CD4-positive, alpha-beta memory T cell (primary cell): ENCODE data around the gene SNN. TPM values are rescaled to one million over a fixed set of nuclear protein-coding genes. Genes with fewer than 3 reads are reported as not detected.

ENCODE experiments used
- CTCF ChIA-PET: fragments of 350-600 bp; sonication (Branson Sonifier 250); formaldehyde crosslinking; loops from one replicate; lab custom pipeline; 2021; ENCODE audit warnings: inconsistent platforms; ENCODE audit not compliant: partially characterized antibody; lab: Charles Lee
- POLR2A ChIA-PET: fragments of 350-600 bp; sonication (Branson Sonifier 250); formaldehyde crosslinking; loops from one replicate; lab custom pipeline; 2021; ENCODE audit not compliant: partially characterized antibody; lab: Charles Lee
- DNase-seq, 5 donors: peaks; one replicate each; pipeline versions ENCODE4 v3.0.0 to v3.0.0-alpha.2; 2020 to 2022; ENCODE audit warnings: mixed read lengths in 1 of 5
- H3K27ac ChIP-seq: one replicate; pipeline ENCODE4 v1.7.0; 2013; ENCODE audit warnings: low read depth, low read length
- H3K27me3 ChIP-seq: 2 replicates; pipeline ENCODE4 v1.7.0; 2013; ENCODE audit warnings: mild to moderate bottlenecking, low read length, moderate library complexity; ENCODE audit not compliant: insufficient read depth
- H3K36me3 ChIP-seq: 2 replicates; pipeline ENCODE4 v1.7.0; 2013; ENCODE audit warnings: mild to moderate bottlenecking, low read length, moderate library complexity; ENCODE audit not compliant: insufficient read depth
- H3K4me1 ChIP-seq: 2 replicates; pipeline ENCODE4 v1.7.0; 2013; ENCODE audit warnings: mild to moderate bottlenecking, low read length, moderate library complexity; ENCODE audit not compliant: insufficient read depth
- H3K4me3 ChIP-seq, 2 donors: one replicate each; pipeline ENCODE4 v1.7.0; 2013; ENCODE audit warnings: low read length in 2 of 2, mild to moderate bottlenecking in 1 of 2
- H3K9me3 ChIP-seq, 2 donors: one replicate each; pipeline ENCODE4 v1.7.0; 2013; ENCODE audit warnings: low read length in 2 of 2, control low read depth in 1 of 2; ENCODE audit not compliant: control insufficient read depth in 1 of 2
- H3K27ac Mint-ChIP-seq, 7 donors: one replicate each; pipeline ENCODE4 v1.8.0; 2020 to 2021; ENCODE audit warnings: mixed read lengths in 7 of 7, mild to moderate bottlenecking in 6 of 7, inconsistent platforms in 3 of 7, moderate library complexity in 3 of 7
- H3K27me3 Mint-ChIP-seq, 2 donors: one replicate each; pipeline ENCODE4 v1.8.0; 2020 to 2021; ENCODE audit warnings: mixed read lengths in 2 of 2
- H3K36me3 Mint-ChIP-seq, 2 donors: one replicate each; pipeline ENCODE4 v1.8.0; 2020 to 2021; ENCODE audit warnings: mixed read lengths in 2 of 2, inconsistent platforms in 1 of 2, mild to moderate bottlenecking in 1 of 2
- H3K4me1 Mint-ChIP-seq, 4 donors: one replicate each; pipeline ENCODE4 v1.8.0; 2020 to 2021; ENCODE audit warnings: mixed read lengths in 4 of 4, mild to moderate bottlenecking in 1 of 4
- H3K4me3 Mint-ChIP-seq, 8 donors: one replicate each; pipeline ENCODE4 v1.8.0; 2020 to 2021; ENCODE audit warnings: mixed read lengths in 8 of 8, mild to moderate bottlenecking in 7 of 8, moderate library complexity in 6 of 8, inconsistent platforms in 3 of 8
- H3K9me3 Mint-ChIP-seq, 8 donors: one replicate each; pipeline ENCODE4 v1.8.0; 2020 to 2021; ENCODE audit warnings: mixed read lengths in 8 of 8, mild to moderate bottlenecking in 5 of 8, inconsistent platforms in 3 of 8, moderate library complexity in 1 of 8
- intact Hi-C: fragments of 100-400 bp; cut with micrococcal nuclease; formaldehyde crosslinking; loops from one replicate; pipeline ENCODE4 v1.15.1; 2023
- polyA plus RNA-seq, 2 donors: library from polyadenylated mRNA; unstranded; fragments of 300-500 nt; fragmentation: Illumina TruSeq; gene quantifications; one replicate each; pipeline ENCODE4 v1.2.3, GENCODE V29; 2021
- total RNA-seq, 2 experiments: library from RNA; stranded (reverse); gene quantifications; one replicate each; pipeline ENCODE4 v1.2.3, GENCODE V29; 2021

Gene SNN
- total and polyA plus RNA-seq, 4 experiments from 2014 or later, result 16.1 to 20.4 (median 18.0) TPM

DNA sequence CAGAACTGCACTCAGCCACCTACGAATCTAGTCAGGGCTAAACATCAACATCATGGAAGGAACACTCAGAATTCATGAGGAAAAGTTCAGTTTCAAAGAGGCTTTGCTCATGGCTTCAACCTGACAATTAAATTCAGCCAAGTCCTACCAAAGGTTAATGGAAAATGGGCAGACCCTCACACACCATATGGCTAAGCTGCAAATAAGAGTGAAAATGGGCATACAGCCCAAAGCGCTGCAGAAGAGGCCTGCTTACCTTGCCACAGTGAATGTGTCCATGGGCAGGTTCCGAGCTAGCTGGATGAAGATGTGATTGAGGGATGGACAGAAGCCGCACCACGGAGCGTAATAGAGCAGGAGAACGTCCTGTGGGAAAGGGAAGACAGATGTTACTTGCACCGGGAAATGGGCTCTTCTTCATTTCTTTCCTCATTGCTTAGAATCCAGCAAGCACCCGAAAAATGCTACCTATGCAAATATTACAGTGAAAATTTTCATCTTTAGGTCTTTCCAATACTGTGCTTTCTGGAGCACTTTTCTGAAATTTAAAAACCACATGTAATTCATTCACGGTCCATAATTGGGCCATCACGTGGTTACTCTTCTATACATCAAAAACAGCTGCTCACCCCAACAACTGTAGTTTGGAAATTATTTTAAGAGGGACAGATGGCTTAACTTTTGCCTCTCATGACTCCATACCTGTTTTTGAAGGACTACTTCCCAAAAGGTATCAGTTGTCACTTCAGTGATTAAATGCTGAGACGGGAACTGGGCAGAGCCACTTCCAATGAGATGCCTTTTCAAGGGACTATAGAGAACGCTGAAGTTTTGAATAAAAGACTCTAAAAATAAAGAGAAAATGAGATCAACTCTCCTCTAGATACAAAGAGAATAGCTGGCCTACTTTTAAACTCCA, 19.6 kb downstream of the SNN start:
- peaks cover 62% of the 10 kb centered on the region for H3K36me3 ChIP-seq
- peak overlapping the region in 6 of 7 donors; percentile 15 to 80 (median 58) for H3K27ac Mint-ChIP-seq
- no peak overlapping the region for H3K27ac ChIP-seq
- H3K9me3 ChIP-seq, result no peaks in the 10 kb centered on the region
- ChIA-PET CTCF (interaction anchor here (0.7 to 2.1 kb wide), 3 partner anchors 7 to 156 kb away, joined by 3 to 10 read pairs (median 10); no protein-coding TSS in a partner anchor), POLR2A (no interaction called here)
- intact Hi-C loops, result no loop called here
- peaks cover 16% of the 10 kb centered on the region for H3K4me1 ChIP-seq
- peaks cover 11 to 59% (median 22%) of the 10 kb centered on the region in 4 donors for H3K4me1 Mint-ChIP-seq
- no peak for DNase-seq
- no peaks in the 10 kb centered on the region for H3K9me3 Mint-ChIP-seq
- H3K36me3 Mint-ChIP-seq, result peaks cover 52 to 91% of the 10 kb centered on the region in 2 donors
- H3K27me3 ChIP-seq, result no peaks in the 10 kb centered on the region
- H3K27me3 Mint-ChIP-seq, result no peaks in the 10 kb centered on the region
- peak overlapping the region in 1 of 8 donors; percentile 29 for H3K4me3 Mint-ChIP-seq
- no peak overlapping the region for H3K4me3 ChIP-seq

DNA sequence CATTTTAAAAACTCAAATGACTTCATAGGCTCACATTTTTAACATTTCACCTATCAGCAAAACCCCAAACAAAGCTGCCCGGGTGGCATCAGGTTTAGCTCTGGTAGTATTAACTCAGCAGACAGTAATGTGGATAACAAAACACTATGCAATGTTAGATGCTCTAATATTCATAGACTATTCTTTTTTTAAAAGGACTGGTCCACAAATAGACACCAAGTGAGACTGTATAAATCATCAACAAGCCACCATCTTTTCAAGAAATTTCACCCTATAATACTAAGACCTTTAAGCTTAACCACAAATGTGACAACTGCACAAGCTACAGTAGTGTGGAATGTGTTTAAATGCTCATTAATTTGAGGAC, 20.2 kb downstream of the SNN start:
- Mint-ChIP-seq H3K4me1 (peaks cover 11 to 53% (median 18%) of the 10 kb centered on the region in 4 donors), H3K4me3 (no peak overlapping the region), H3K27ac (peak overlapping the region in 5 of 7 donors; percentile 19 to 81 (median 42)), H3K36me3 (peaks cover 52 to 89% of the 10 kb centered on the region in 2 donors), H3K9me3 (no peaks in the 10 kb centered on the region), H3K27me3 (no peaks in the 10 kb centered on the region)
- Histone ChIP-seq H3K36me3 (peaks cover 57% of the 10 kb centered on the region), H3K9me3 (no peaks in the 10 kb centered on the region), H3K27me3 (no peaks in the 10 kb centered on the region), H3K4me1 (peaks cover 13% of the 10 kb centered on the region), H3K4me3 (no peak overlapping the region), H3K27ac (no peak overlapping the region)
- ChIA-PET CTCF (interaction anchor here (0.6 to 3.0 kb wide), 7 partner anchors 8 to 826 kb away, joined by 3 to 12 read pairs (median 3); no protein-coding TSS in a partner anchor), POLR2A (no interaction called here)
- intact Hi-C loops, result no loop called here
- DNase-seq, result no peak

DNA sequence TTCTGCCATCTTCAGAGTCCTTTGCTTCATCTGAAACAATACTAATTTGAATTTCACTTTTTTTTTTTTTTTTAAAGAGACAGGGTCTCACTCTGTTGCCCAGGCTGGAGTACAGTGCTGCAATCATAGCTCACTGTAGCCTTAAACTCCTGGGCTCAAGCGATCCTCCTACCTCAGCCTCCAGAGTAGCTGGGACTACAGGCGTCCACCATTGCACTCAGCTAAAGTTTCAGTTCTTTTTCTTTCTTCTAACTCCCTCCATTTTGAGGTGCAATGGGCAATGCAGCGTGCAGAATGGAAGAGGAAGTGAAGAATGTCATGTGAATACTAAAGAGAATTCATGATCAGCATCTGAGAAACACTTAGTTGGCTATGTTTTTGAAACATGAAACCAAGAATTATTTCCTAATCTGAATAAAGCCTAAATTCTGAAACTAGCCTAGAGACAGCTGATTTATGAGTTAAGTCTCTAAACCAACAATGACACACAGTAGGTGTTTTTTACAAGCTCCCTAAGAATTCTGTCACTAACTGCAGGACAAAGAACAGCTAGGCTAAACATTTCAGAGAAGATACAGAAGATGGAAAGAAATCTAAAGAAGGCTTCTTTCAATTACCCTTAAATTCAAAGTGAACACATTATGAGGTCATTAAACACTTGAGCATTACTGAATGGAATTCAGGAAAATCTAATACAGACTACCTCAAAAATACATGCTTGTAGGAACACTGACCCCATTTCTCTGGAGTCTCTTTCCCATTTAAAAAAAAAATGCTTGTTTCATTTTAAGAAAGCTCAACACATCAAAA, 21.0 kb downstream of the SNN start:
- Histone ChIP-seq H3K27ac (no peak overlapping the region), H3K4me3 (no peak overlapping the region), H3K4me1 (peaks cover 13% of the 10 kb centered on the region), H3K27me3 (no peaks in the 10 kb centered on the region), H3K36me3 (peaks cover 51% of the 10 kb centered on the region), H3K9me3 (no peaks in the 10 kb centered on the region)
- H3K4me3 Mint-ChIP-seq, result peak overlapping the region in 1 of 8 donors; percentile 52
- H3K9me3 Mint-ChIP-seq, result no peaks in the 10 kb centered on the region
- peaks cover 48 to 87% of the 10 kb centered on the region in 2 donors for H3K36me3 Mint-ChIP-seq
- peak overlapping the region; percentile 19 to 70 (median 48) for H3K27ac Mint-ChIP-seq
- DNase-seq, result no peak
- H3K4me1 Mint-ChIP-seq, result peaks cover 11 to 51% (median 17%) of the 10 kb centered on the region in 4 donors
- CTCF ChIA-PET, result interaction anchor here (0.6 to 3.0 kb wide), 8 partner anchors 8 to 827 kb away, joined by 3 to 12 read pairs (median 3); no protein-coding TSS in a partner anchor
- POLR2A ChIA-PET, result interaction anchor here (0.7 to 1.4 kb wide), 4 partner anchors 8 to 108 kb away, joined by 3 to 4 read pairs (median 4); partner anchors contain the start of genes LITAF and ZC3H7A
- intact Hi-C loops, result no loop called here
- no peaks in the 10 kb centered on the region for H3K27me3 Mint-ChIP-seq

DNA sequence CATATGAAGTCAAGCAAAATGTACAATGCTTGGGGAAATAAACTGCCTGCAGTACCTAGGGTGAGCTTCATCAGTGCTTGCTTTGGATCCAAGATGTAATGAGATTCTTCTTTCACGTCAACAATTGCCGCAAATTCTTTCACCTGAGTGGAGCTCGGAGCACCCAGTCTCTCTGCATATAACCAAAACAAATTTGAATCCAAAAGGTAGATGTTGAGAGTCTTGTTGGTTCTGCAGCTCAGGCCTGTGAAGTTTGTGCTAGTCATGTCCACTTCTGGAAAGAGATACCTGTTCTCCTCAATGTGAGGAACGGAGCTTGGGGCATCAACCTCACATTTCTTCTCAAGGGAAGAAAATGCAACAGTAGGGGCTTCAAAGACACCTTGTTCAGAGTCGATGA, 23.0 kb downstream of the SNN start:
- intact Hi-C loops, result no loop called here
- Histone ChIP-seq H3K27me3 (no peaks in the 10 kb centered on the region), H3K4me1 (peaks cover 13% of the 10 kb centered on the region), H3K9me3 (no peaks in the 10 kb centered on the region), H3K36me3 (peaks cover 49% of the 10 kb centered on the region), H3K4me3 (no peak overlapping the region), H3K27ac (no peak overlapping the region)
- peak overlapping the region in 1 of 7 donors; percentile 12 for H3K27ac Mint-ChIP-seq
- no peak for DNase-seq
- ChIA-PET POLR2A (interaction anchor here (0.6 kb wide), 1 partner anchor 145 kb away, joined by 3 read pairs; no protein-coding TSS in a partner anchor), CTCF (interaction anchor here (0.9 to 3.0 kb wide), 6 partner anchors 10 to 295 kb away, joined by 3 to 12 read pairs (median 4); no protein-coding TSS in a partner anchor)
- H3K36me3 Mint-ChIP-seq, result peaks cover 54 to 88% of the 10 kb centered on the region in 2 donors
- H3K4me3 Mint-ChIP-seq, result no peak overlapping the region
- peaks cover 17 to 56% (median 21%) of the 10 kb centered on the region in 4 donors for H3K4me1 Mint-ChIP-seq
- H3K9me3 Mint-ChIP-seq, result no peaks in the 10 kb centered on the region
- H3K27me3 Mint-ChIP-seq, result no peaks in the 10 kb centered on the region

DNA sequence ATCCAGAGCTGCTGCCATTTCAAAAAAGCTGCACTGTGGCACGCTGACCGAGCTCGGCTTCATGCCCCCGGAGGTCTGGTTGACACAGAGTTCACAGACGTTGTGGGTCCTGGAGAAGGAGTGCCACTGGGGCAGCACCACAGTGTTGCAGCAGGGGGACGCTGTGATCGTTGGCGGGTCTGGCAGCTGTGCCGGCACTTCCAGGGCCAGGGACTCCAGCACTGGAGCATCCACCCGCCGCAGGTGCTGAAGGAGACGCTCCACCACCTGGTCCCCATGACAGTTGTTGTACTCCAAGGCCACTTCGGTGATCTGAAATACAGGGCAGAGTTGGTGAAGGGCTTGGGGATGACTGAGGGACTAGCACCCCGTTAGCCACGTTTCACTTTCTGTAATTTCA, 23.5 kb downstream of the SNN start:
- Mint-ChIP-seq H3K27ac (no peak overlapping the region), H3K4me1 (peaks cover 17 to 56% (median 24%) of the 10 kb centered on the region in 4 donors), H3K9me3 (no peaks in the 10 kb centered on the region), H3K36me3 (peaks cover 53 to 88% of the 10 kb centered on the region in 2 donors), H3K4me3 (no peak overlapping the region), H3K27me3 (no peaks in the 10 kb centered on the region)
- peaks cover 13% of the 10 kb centered on the region for H3K4me1 ChIP-seq
- no peak overlapping the region for H3K4me3 ChIP-seq
- ChIA-PET CTCF (interaction anchor here (1.2 to 1.3 kb wide), 2 partner anchors 9 to 284 kb away, joined by 3 to 4 read pairs; no protein-coding TSS in a partner anchor), POLR2A (interaction anchor here (0.6 kb wide), 1 partner anchor 146 kb away, joined by 3 read pairs; no protein-coding TSS in a partner anchor)
- intact Hi-C loops, result no loop called here
- no peaks in the 10 kb centered on the region for H3K27me3 ChIP-seq
- no peak overlapping the region for H3K27ac ChIP-seq
- no peaks in the 10 kb centered on the region for H3K9me3 ChIP-seq
- peaks cover 49% of the 10 kb centered on the region for H3K36me3 ChIP-seq
- no peak for DNase-seq

DNA sequence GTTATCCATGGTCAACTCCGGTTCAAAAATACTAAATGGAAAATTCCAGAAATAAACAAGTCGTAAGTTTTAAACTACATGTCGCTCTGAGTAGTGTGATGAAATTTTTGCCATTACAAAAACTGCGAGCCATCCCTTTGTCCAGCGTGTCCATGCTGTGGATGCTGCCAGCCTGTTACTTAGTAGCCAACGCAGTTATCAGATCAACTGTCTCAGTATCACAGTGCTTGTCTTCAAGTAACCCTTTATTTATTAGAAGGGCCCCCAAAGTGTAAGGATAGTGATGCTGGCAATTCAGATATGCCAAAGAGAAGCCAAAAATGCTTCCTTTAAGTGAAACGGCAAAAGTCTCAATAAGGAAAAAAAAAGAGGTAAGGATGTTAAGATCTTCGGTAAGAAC, 23.9 kb downstream of the SNN start:
- Histone ChIP-seq H3K27ac (no peak overlapping the region), H3K4me3 (no peak overlapping the region), H3K4me1 (peaks cover 13% of the 10 kb centered on the region), H3K36me3 (peaks cover 49% of the 10 kb centered on the region), H3K9me3 (no peaks in the 10 kb centered on the region), H3K27me3 (no peaks in the 10 kb centered on the region)
- Mint-ChIP-seq H3K9me3 (no peaks in the 10 kb centered on the region), H3K27ac (peak overlapping the region in 3 of 7 donors; percentile 6 to 77 (median 43)), H3K27me3 (no peaks in the 10 kb centered on the region), H3K4me3 (peak overlapping the region in 1 of 8 donors; percentile 55), H3K36me3 (peaks cover 54 to 88% of the 10 kb centered on the region in 2 donors), H3K4me1 (peaks cover 17 to 57% (median 24%) of the 10 kb centered on the region in 4 donors)
- CTCF ChIA-PET, result no interaction called here
- POLR2A ChIA-PET, result no interaction called here
- DNase-seq, result no peak
- intact Hi-C loops, result no loop called here
